ENCODE measurements around the gene GPN1.
"Not testable (repeated sequence)": the region's sequence is repeated elsewhere in the genome, so short reads cannot be mapped to it uniquely, and the experiment has no call there.

GPN1 gene

DNA sequence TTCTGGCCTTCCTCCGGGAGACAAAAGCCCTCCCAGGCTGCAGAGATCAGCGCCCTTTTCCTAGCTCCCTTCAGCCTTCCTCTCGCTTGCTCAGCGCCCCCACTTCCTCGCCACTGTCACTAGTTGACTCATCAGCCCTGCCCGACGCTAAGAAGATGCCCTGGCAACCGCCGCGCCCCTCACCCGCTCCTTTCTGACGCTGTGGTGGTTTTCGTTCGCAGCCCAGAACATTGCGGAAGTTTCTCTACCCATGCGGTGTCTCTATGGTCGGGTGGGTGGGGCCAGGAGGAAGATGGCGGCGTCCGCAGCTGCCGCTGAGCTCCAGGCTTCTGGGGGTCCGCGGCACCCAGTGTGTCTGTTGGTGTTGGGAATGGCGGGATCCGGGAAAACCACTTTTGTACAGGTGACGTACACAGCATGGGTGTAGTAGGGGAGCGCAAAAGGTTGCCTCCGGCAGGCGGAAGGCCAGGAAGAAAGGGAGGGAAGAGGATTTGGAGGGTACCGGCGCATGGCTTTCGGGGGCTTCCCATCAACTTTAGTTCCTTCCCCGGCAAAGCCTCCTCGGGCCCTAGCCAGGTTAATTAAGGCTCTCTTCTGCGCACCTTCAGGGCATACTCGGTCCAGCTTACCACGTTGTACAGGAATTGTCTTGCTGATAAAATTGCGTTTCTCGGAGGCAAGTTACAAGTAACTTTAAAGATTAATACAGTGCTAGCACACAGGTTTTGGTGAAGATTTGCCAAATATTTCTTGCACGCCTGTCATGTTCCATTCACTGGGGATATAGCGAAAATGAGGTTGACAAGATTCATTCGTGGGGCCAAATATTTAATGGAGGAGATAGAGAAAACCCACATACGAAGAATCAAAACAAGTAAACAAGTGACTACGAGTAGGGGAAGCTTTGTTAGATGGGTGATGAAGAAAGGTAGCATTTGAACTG, at the start of gene GPN1, which contains the start of gene CCDC121:
Gene GPN1, plus strand, starts transcription at position 284 of the 943 bp plus-strand sequence. Its CDS starts 9 bp downstream, at position 293.
Gene CCDC121, minus strand, starts transcription at position 246 of the 943 bp plus-strand sequence. CDS start 1,213 bp downstream, outside the sequence.
- DNase-seq (ENCODE audit: low read depth), result peak; percentile 93

DNA sequence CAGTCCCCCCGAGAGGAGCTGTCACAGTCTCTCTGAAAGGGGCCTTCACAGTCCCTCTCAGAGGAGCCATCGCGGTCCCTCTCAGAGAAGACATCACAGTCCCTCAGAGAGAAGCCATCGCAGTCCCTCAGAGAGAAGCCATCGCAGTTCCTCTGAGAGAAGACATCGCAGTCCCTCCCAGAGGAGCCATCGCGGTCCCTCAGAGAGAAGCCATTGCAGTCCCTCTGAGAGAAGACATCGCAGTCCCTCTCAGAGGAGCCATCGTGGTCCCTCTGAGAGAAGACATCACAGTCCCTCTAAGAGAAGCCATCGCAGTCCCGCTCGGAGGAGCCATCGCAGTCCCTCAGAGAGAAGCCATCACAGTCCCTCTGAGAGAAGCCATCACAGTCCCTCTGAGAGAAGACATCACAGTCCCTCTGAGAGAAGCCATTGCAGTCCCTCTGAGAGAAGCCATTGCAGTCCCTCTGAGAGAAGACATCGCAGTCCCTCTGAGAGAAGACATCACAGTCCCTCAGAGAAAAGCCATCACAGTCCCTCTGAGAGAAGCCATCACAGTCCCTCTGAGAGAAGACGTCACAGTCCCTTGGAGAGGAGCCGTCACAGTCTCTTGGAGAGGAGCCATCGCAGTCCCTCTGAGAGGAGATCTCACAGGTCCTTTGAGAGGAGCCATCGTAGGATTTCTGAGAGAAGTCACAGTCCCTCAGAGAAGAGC, 47.3 kb upstream of the GPN1 start:
- DNase-seq (ENCODE audit: low read depth), result no peak

DNA sequence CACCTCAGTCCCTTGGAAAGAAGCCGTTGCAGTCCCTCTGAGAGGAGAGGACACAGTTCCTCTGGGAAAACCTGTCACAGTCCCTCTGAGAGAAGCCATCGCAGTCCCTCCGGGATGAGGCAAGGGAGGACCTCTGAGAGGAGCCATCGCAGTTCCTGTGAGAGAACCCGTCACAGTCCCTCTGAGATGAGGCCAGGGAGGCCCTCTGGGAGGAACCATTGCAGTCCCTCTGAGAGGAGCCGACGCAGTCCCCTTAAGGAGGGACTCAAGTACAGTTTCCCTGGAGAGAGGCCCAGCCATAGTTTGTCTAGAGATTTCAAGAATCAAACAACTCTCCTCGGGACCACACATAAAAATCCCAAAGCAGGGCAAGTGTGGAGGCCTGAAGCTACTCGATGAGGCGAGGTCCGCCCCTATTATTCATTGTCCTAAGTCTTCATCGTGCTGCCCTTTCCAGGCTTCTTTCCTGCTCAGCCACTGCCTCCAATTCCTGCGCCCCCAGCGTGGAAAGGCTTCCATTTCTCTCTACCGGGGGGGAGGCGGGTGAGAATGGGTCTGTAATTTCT, 46.6 kb upstream of the GPN1 start:
- DNase-seq (ENCODE audit: low read depth), result no peak

DNA sequence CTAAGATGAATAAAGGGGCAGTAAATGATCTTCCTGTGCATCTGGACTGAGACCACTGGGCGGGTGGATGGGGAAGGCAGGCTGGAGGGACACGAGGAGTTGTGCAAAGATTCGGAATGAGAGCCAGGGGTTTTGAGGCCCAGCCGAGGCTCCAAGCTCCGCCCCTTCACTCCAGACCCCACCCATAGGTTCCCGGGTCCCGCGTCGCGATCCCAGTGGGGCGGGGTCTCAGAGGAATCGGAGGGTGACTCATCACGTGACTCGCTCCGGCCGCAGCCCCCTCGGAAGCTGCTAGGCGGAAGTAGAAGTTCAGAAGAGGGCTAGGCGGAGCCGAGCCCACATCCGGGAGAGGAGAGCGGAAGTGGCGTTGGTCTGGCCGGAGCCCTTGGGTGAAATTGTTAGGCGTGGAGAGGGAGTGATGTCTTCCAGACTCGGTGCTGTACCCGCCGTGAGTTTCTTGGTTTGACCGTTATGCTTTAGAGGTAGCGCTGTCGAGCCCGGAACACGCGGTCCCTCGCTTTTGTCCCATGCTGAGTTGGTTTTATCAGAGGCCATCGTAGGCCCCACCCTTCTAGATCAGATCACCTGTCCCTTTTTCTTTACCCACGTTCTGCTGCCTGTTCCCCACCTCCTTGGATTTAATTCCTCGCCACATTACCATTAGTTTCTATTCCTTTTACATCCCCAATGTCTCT, 46.0 kb upstream of the GPN1 start, which contains the start of gene ZNF512:
Gene ZNF512, plus strand, starts transcription at position 348 of the 695 bp plus-strand sequence. Its CDS starts 71 bp downstream, at position 419.
- DNase-seq (ENCODE audit: low read depth), result peak; percentile 76

DNA sequence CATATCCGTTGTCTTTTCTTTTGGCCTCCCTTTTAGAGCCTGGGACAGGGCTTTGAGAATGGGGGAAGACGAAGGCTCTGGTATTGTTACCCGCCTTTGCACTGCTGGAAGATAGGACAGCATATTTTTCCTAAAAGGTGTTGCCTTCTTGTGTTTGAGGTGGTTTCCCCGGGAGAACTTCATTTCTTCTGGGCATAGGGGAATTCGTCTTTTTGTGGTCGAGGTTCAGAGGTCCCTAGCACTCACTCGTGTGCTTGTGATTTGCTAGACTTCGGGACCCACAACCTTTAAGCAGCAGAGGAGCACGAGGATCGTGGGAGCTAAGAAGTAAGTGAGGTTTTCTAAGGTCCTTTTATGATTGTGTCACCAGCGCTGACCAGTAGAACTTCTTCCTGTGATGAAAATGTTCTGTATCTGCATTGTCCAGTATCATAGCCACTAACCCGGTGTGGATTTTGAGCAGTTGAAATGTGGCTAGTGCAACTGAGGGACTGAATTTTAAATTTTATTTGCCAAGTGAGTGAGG, 45.4 kb upstream of the GPN1 start:
- no peak for DNase-seq (ENCODE audit: low read depth)

DNA sequence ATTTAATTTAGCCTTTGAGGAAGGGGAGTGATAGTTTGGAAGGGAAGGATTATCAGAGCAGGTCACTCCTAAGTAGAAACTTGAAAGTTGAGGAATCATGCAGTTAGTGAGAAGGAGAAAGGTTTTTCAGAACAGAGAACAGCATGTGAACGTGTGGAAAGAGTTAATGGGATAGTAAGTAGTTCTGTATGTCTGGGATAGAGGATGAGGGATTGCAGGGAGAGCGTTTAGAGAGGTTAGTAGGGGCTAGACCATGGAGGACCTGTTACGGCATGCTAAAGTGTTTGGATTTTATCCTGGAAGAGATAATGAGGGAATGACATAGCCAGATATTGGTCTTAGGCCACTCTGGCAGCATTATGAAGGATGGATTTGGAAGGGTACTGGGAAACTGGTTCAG, 44.3 kb upstream of the GPN1 start:
- DNase-seq (ENCODE audit: low read depth), result no peak

DNA sequence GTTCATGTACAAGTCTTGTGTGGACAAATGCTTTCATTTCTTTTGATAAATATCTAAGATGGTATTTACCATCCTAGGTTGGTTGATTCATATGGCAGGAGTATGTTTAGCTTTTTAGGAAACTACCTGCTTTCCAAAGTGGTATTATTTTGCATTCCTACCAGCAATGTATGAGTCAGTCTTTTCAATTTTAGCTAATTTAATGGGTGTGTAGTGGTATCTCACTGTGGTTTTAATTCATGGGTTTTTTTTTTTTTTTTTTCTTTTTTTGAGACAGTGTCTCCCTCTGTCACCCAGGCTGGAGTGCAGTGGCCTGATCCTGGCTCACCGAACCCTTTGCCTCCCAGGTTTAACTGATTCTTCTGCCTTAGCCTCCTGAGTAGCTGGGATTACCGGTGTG, 41.8 kb upstream of the GPN1 start:
- no peak for DNase-seq (ENCODE audit: low read depth)

DNA sequence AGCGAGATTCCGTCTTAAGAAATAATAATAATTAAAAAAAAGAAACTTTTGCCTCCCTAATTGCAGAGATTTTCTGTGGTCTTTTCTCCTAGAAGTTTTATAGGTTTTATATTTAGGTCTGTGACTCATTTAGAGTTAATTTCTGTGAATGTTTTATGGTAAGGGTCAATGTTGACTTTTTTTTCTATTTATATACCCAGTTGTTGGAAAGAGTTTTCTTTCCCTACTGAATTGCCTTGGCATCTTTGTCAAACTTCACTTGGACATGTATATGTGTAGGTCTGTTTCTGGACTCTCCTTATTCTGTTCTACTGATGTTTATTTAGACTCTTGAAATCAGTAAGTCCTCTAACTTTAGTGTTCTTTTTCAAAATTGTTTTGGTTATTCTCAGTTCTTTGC, 40.5 kb upstream of the GPN1 start:
- DNase-seq (ENCODE audit: low read depth), result no peak

DNA sequence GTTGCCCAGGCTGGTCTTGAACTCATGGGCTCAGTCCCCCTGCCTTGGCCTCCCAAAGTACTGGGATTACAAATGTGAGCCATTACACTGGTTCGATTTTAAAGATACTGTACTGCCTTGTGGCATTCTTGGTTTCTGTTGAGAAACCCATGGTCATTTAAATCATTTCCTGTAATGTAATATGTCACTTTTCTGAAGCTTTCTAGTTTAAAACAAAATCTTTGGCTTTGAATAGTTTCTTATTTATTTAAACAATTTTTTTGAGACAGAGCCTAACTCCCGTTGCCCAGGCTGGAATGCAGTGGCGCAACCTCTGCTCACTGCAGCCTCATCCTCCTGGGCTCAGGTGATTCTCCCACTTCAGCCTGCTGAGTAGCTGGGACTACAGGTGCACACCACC, 37.1 kb upstream of the GPN1 start:
- DNase-seq (ENCODE audit: low read depth), result no peak

DNA sequence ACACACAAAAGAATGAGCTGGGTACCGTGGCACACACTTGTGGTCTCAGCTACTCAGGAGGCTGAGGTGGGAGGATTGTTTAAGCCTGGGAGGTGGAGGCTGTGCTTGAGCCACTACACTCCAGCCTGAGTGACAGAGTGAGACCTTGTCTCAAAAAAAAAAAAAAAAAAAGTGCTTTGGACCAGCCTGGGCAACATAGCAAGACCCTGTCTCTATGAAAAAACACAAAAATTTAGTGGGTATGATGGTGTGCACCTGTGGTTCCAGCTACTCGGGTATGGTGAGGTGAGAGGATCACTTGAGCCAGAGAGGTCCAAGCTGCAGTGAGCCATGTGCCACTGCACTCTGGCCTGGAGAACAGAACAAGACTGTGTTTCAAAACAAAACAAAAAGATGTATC, 35.6 kb upstream of the GPN1 start:
- no peak for DNase-seq (ENCODE audit: low read depth)

DNA sequence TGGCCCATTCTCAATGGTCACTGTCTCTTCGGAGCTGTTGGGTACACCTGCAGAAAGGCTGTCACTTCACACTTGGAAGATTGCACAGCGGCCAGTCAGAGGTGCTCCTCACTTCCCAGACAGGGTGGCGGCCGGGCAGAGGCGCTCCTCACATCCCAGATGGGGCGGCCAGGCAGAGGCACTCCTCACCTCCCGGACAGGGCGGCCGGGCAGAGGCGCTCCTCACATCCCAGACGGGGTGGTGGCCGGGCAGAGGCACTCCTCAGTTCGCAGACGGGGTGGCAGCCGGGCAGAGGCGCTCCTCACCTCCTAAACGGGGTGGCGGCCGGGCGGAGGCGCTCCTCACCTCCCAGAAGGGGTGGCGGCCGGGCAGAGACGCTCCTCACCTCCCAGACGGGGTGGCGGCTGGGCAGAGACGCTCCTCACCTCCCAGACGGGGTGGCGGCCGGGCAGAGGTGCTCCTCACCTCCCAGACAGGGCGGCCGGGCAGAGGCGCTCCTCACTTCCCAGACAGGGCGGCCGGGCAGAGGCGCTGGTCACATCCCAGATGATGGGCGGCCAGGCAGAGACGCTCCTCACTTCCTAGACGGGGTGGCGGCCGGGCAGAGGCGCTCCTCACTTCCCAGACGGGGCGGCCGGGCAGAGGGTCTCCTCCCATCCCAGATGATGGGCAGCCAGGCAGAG, 34.7 kb upstream of the GPN1 start:
- not testable (repeated sequence) for DNase-seq (ENCODE audit: low read depth)

DNA sequence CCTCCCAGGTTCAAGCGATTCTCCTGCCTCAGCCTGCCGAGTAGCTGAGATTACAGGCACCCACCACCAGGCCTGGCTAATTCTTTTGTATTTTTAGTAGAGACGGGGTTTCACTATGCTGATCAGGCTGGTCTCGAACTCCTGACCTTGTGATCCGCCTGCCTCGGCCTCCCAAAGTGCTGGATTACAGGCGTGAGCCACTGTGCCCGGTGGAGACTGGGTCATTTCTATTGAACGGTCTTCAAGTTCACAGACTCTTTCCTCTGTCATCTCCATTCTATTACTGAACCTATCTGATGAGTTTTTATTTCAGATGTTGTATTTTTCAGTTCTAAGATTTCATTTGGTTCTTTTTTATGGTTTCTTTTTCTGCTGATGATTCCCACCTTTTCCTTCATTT, 33.4 kb upstream of the GPN1 start:
- DNase-seq (ENCODE audit: low read depth), result not testable (repeated sequence)

DNA sequence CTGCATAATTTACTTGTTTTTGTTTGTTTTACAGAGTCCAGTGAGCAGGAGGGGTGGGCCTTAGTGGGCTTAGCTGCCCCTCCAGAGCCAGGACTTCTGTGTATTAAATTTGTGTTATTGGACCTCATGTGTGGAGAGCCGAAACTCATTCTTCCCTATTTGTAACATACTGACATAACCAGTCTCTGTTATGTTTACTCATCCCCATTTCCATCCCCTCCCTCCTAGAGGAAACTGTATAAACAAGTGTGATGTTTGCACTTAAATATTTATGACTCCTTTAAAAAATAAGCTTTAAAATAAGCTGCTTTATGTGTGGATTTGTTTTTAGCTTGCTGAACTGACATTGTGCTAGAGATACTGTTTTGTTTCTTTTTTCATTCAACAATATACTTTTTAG, 32.2 kb upstream of the GPN1 start:
- no peak for DNase-seq (ENCODE audit: low read depth)

DNA sequence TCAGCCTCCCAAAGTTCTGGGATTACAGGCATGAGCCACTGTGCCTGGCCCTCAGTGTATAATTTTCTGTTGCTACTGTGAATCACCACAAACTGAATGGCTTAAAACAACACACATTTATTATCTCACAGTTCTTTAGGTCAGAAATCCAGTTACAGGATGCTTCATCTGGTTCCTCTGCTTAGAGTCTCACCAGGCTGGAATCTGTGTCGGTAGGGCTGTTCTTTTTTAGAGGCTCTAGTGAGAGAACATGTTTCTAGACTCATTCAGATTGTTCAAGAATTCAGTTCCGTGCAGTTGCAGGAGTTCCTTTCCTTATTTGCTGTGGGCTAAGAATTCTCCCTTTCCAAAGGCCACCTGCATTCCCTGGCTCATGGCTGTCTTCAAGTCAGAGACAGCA, 22.2 kb upstream of the GPN1 start:
- no peak for DNase-seq (ENCODE audit: low read depth)

DNA sequence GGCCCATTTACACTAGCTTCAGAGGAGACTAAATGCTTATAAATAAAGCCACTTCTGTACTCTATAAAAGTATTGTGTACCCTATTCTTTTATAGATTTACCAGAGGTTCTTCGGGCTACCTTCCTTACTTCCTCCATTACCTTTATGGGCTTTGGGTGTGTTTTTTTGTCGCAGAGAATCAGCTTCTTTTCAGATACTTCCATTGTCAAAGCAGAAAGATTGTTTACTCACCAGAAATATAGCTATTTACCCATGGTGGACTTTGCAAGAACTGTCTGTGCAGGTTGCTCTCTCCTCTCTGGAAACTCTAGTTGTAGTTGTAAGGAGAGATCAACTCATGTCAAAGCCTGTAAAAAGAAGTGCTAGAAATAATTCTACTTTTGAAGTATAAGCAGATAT, 14.9 kb upstream of the GPN1 start:
- no peak for DNase-seq (ENCODE audit: low read depth)

DNA sequence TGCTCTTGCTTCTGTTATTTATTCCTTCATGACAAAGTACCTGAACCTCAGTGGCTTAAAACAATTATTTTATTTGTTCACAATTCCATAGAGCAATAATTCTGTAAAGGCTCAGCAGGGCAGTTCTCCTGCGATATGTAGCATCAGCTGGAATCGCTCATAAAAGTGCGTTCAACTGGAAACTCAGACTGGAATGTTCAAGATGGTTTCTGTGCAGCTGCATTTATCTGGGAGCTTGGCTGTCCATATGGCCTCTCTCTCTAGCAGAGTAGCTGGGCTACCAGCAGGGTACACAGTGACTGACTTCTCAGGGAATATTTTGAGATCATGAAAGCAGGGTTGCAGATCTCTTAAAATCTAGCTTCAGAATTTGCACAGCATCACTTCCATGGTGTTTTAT, 13.5 kb upstream of the GPN1 start:
- no peak for DNase-seq (ENCODE audit: low read depth)

DNA sequence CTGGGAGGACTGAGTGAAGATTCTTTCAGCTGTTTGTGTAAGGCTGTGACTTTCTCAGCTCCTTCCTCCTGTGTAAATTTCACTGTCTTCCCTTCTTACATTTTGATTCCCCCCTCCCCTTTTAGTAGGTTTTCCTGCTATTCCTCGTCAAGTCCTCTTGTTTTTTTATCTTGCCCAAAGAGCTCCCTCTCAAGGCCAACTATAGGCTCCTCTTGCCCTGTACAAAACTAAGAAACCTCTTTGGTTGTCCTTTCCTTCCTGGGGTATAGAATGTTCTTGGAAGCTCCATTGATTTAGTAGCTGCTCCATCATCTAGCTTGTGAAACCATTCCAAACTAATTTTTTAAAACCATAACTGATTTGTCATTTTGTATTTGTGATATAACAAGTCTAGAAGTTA, 7.3 kb upstream of the GPN1 start:
- DNase-seq (ENCODE audit: low read depth), result no peak

DNA sequence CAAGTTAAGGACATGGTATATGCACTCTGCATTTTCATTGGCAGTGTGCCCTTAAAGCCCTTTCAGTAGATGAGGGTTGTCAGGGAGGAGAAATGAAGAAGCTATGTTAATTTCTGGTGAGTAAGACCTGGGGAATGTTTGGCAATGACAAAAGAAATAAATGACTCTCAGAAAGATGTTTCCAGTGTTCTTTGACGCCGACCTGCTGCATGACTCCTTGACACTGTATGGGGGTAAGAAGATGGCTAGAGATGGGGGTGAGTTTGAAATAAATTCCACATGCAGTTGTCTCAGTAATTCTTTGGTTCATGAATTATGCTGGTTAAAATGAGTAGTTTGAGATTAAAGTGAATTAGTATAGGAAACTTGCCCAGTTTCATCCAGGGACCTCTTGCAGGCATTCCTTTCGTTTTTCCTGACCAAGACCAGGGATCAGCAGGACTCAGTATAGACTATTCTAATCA, 5.9 kb upstream of the GPN1 start:
- no peak for DNase-seq (ENCODE audit: low read depth)

DNA sequence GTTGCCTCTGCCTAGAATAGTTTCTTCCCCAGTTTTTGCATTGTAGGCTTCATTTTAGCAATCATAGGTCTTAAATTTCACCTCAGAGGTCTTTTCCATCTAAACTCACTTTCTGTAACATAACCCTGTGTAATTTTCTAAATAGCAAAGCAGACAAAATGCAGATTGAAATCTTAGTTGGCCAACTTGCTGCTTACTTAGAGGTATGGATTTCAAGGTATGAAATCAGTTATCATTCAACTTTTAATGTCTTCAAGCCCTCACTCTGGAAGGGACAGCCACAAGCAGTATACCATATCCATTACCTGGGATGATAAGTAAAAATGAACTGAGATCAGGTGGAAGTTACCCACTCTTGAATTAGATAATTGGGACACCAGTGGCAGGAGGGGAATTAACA, 3.9 kb upstream of the GPN1 start:
- DNase-seq (ENCODE audit: low read depth), result no peak

DNA sequence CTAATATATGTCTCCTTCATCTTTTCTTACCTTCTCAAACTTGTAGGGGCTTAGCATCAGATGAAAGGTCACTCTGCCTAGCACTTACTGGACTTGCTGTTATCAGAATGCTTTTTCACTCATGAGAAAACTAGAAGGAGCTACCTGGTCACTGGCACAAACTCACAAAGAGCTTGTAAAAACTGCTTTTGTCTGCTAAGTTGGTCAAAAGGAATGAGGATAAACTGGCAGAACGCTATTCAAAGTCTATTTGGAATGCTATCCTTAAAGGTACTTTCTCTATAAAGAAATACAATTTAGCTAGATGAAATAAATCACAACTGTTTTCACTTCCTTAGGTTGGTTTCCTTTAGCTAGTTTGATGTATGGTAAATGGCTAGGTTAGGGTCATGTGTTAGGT, 2.5 kb upstream of the GPN1 start:
- not testable (repeated sequence) for DNase-seq (ENCODE audit: low read depth)

DNA sequence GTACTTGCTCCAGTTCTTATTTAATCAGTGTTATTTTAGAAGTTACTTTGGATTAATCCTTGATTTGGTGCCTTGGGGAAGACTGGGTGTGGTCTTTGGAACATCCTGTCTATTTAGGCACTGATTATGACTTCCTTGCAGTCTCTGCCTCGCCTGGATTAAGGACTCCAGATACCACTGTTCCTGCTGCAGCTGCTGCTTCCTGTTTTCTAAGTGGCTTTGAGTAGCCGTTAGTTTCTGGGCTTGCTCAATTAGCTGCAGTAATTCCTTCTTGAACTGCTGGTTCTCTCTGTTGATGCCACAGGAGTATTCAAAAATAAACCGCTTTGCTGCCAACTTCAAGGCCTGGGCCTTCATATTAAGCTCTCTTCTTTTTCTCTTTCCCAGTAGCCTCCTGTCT, 1.9 kb upstream of the GPN1 start:
- not testable (repeated sequence) for DNase-seq (ENCODE audit: low read depth)
